ENCODE measurements around the gene THEM4.

The THEM4 gene

GRCh38 chr1:151833172-151833900 is 76.0 kb downstream of the THEM4 start:
- DNase-seq, result no peak

GRCh38 chr1:151832318-151832980 is 76.9 kb downstream of the THEM4 start:
- no peak for DNase-seq

- no peak for DNase-seq
These were observed 77.7 kb downstream of the THEM4 start, which contains the start of gene RORC for GRCh38 chr1:151831605-151832004. RORC (minus strand) TSS chr1:151831802; CDS start chr1:151831764, 38 bp downstream.

GRCh38 chr1:151831256-151831591 is 78.1 kb downstream of the THEM4 start:
- DNase-seq, result no peak

GRCh38 chr1:151830055-151830454 is 79.3 kb downstream of the THEM4 start:
- no peak for DNase-seq

GRCh38 chr1:151829352-151830046 is 79.8 kb downstream of the THEM4 start:
- no peak for DNase-seq

- no peak for DNase-seq
These were observed 80.4 kb downstream of the THEM4 start for GRCh38 chr1:151828921-151829320.

GRCh38 chr1:151827853-151828252 is 81.5 kb downstream of the THEM4 start:
- no peak for DNase-seq

GRCh38 chr1:151825751-151826660 is 83.3 kb downstream of the THEM4 start:
- DNase-seq, result no peak

- no peak for DNase-seq
These were observed 84.1 kb downstream of the THEM4 start for GRCh38 chr1:151825204-151825603.

All from right forelimb (tissue), 1 donor.